HG02678 (cell line): Measurements from ENCODE around the gene PTPRN2.

Source experiments
- ATAC-seq: cut with Tn5 transposase; IDR thresholded peaks from one replicate; pipeline ENCODE4 v1.9.1; 2021; ENCODE audit warnings: mild to moderate bottlenecking, moderate library complexity; ENCODE audit not compliant: unreplicated experiment

Gene PTPRN2

GRCh38 chr7:158581440-158582088 is 6.1 kb downstream of the PTPRN2 start:
- no peak for ATAC-seq

DNA sequence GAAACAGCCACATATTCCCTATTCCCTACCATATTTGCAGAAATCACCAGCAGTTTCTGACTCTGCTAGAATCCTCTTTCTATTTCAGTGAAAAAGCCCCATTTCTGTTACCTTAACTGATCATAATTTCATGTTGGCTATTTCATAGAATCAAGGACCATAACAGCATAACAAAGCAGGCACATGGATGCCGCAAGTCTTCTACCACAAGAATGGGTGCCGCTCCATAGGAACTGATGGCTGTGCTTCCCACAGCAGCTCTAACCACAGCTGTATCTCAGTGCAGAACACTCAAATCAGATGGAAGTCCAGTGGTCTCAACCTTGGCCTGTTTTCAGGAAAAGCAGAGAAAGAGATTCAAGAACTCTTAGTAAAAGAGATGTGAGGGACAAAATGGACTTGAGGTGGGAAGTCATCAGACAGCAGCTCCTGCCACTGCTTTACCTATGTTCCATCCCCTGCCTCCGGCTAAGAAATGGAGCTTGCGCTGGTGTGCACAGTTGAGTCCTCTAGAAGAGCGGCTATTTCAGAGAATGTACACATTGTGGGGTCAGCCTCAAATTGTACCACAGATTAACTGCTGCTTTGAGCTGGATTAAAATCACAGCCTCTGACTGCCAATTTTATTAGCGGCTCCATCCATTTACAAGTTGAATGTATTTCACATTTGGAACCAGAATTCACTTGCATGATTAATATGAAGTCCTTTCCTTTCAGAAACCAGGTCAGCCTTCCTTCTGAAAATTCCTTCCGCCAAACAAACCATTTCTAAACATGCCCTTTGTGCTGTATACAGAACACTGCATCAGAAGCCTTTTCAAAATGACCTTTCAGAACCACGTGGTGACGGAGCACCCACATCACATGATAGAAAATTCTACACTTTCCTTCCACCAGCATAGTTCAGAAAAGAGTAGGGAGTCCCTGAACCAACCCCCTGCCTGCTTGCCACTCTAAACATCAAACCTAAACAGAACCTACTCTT is 7.7 kb downstream of the PTPRN2 start:
- no peak for ATAC-seq

- no peak for ATAC-seq
Measured at GRCh38 chr7:158576050-158576762, 11.4 kb downstream of the PTPRN2 start.

DNA sequence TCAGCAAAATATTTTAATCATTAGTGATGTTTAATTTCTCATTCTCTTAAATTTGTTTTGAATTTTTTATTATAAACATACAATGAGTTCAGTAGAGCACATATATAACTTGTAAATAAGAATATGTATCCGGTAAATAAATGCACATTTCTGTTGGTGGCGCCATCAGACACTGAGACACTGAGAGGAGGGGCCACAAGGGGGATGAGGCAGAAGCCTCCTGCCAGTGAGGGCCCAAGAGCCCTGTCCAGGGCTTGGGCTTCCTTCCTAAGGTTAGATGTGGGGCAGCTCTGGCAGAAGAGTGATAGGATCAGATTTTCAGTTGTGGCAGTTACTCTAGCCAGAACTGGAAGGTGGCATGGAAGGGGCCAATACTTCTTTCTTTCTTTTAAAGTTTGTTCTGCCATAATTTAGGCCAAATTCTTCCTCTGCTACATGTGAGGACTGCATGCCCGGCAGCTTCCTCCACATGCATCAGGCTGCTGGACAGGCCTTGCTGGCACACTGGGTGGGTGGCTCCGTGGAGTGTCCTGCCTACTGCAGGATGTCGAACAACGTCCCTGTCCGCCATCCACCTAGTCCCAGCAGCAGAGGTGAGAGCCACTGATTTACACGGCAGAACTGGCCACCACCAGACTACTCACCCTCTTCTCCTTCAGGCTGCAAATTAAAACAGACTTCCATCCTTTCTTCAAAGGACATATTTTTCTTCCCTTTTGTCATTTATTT is 13.2 kb downstream of the PTPRN2 start:
- ATAC-seq = no peak

DNA sequence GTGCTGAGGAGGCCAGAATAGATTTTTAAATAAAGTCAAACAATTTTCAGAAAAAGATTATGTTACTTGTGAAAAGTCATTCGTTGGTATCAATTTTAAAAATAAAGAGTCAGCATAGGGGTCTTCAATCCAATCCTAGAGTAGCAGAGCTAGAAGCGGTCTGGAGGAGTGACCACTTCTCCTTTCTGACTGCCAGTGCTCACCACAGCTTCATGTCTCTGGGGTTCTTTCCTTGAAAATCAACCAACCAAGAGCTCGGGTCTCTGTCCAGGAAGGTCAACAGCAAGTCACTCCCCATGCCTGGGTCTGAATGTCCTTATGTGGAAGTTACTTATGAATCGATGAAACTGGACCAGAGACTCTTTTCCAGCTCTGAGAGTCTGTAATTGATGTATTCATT is 14.3 kb downstream of the PTPRN2 start:
- ATAC-seq = no peak

DNA sequence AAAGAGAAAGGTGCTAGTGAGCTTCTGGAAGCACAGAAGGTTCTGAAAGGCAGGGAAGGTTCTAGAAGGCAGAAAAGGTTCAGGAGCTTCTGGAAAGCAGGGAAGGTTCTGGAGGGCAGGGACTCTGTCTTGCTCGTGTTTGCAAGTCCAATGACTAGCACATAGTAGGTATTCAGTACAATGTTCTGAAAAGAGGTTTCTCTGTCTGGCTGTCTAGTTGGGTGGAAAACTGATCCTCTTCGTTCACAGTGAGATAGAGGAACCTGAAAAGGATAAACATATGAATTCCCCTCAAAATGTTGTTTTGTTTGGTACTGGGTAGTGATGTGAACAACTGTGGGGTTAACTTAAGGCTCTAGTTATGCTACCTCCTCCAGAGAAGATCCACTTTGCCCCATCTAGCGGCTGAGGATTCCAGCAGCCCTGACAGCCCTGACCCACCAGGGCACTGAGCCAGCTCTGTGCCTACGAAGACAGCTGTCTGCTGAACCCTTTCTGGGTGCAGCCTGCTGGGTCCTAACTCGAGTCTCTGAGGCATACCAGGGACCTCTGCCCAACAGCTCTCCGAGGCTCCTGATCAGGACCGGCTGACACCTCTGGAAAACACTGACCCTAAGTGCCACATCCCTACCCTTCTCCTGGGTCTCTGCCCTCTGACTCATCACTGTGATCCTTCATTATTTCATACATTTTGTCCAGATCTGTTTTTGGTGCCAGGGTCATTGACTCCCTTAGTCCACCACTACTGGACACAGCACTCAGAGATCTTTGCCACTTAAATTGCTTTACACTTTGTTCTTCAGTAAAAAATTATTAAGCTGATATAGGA is 15.4 kb downstream of the PTPRN2 start:
- ATAC-seq = no peak

GRCh38 chr7:158570449-158571170 is 17.0 kb downstream of the PTPRN2 start:
- ATAC-seq = no peak

- no peak for ATAC-seq
Measured at GRCh38 chr7:158569858-158570323, 17.7 kb downstream of the PTPRN2 start.

GRCh38 chr7:158568974-158569857 is 18.4 kb downstream of the PTPRN2 start:
- no peak for ATAC-seq

DNA sequence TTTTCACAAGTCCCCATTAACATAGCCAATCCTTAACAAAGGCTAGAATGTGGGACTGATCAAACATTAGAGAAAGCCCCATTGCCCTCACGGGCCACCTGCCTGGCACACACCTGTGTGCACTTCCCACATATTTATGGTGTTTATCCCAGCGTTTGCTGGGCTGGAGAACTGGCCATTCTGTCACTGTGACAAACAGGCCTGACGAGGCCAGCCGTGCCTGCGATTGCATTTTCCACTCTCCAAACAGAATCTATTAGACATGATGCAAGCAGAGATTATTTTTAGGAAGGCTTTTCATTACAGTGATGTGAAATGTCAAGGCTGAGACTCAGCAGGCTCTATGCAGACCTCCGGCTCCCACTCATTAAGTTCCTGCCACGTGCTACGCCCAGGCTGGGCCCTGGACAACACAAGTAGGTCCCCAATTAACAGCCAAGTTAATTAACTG is 20.4 kb downstream of the PTPRN2 start:
- ATAC-seq = no peak

- no peak for ATAC-seq
Measured at GRCh38 chr7:158564663-158565035, 23.0 kb downstream of the PTPRN2 start.

- ATAC-seq = no peak
Measured at GRCh38 chr7:158563911-158564662, 23.5 kb downstream of the PTPRN2 start.

DNA sequence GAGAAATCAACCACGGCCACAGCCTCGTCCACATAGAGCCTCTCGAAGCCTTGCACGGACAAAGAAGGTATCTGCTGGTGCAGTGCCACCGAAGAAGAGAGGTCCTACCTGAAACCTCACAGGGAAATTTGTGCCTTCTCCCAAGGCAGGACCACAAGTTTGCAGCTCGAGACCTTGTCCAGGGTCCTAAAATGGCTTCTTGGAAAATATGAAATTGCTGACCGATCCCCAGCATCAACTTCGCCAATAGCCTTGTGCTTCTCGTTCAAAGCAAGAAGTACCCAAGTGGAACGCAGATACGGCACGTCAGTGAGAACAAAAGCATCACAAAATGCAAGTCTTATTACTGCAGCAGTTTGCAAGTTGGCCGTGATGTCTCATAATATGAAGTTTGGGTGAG is 24.6 kb downstream of the PTPRN2 start:
- ATAC-seq = no peak

DNA sequence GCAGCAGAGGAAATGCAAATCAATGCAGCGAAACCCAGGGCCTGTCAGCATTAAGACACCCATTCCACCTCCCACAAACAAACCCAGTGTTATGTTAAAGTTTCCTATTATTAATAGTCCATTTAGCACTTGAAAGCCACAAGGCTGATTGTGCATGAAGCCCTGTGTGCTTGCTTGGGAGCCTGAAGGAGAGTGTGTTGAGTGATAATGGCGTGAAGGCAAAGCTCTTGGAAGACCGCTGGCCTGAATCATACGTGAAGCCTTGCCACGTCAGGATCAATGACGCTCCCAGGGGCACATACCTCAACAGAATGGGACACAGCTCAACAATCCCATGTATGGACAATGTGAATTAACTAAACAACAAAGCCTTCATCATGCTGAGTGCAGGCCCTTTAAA is 25.1 kb downstream of the PTPRN2 start:
- ATAC-seq = no peak

- no peak for ATAC-seq
Measured at GRCh38 chr7:158561659-158562058, 26.0 kb downstream of the PTPRN2 start.

DNA sequence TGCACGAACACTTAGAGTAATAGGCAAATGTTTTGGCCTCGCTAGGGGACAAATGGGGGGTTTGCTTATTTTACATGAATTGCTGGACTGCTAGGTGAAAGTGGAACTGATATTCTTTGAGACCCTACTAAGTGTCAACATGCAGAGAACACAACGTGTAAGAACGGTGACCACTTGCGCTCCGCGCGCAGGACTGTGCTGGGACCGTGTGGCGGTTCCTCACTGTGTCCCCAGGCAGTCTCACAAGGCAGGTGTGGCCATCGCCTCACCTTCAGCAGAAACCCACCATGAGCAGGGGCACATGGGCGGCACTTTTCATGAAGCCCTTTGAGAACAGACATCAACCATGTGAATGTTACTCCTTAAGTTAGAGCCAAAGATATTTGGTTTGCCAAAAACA is 27.2 kb downstream of the PTPRN2 start:
- no peak for ATAC-seq

GRCh38 chr7:158559356-158559755 is 28.3 kb downstream of the PTPRN2 start:
- ATAC-seq = no peak
